Measurements from ENCODE around the gene MED26. TPM values are rescaled to one million over a fixed set of nuclear protein-coding genes. Genes with fewer than 3 reads are reported as not detected.

Gene MED26
- total and polyA plus RNA-seq, 5 donors from 2014 or later: 2.9 to 62.5 (median 3.9) TPM

DNA sequence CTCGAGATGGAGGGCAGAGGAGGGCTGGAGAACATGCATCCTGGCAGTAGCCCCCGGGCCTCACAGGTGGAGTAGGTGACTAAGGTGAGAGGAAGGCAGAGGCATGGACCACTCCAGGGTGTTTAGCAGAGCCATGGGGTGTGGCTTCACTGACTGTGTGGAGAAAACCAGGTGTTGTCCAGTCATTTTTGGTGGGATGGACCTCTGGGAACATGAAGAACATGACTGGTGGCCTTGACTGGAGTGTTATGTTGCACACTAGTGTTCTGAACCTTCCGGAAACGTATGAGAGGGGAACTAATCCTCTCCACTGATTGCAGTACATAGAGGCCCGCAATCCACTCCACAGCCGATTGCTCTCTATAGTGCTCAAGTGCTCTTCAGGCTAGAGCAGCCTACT lies 16.9 kb downstream of the MED26 start:
- H3K27me3 Mint-ChIP-seq: no peaks in the 10 kb centered on the region
- H3K9me3 ChIP-seq (ENCODE audit: control insufficient read depth in 2 of 2, low read length in 2 of 2): no peaks in the 10 kb centered on the region
- H3K4me3 ChIP-seq (ENCODE audit: low read depth, low read length): no peak overlapping the region
- no peak overlapping the region for H3K27ac ChIP-seq (ENCODE audit: insufficient read depth, low read length, poor library complexity, severe bottlenecking)
- H3K4me1 ChIP-seq (ENCODE audit: control insufficient read depth, insufficient read depth, low read length, poor library complexity, severe bottlenecking): peaks cover 22% of the 10 kb centered on the region
- peak overlapping the region; percentile 9 to 75 (median 68) for H3K27ac Mint-ChIP-seq
- no peaks in the 10 kb centered on the region for H3K9me3 Mint-ChIP-seq
- H3K4me1 Mint-ChIP-seq: peaks cover 13 to 78% (median 46%) of the 10 kb centered on the region in 4 donors
- H3K36me3 ChIP-seq (ENCODE audit: control insufficient read depth, insufficient read depth, low read length): no peaks in the 10 kb centered on the region
- H3K36me3 Mint-ChIP-seq: peaks cover 8% of the 10 kb centered on the region
- ATAC-seq (ENCODE audit: low read depth in 2 of 2) (no peak), DNase-seq (no peak)
- H3K4me3 Mint-ChIP-seq: no peak overlapping the region
- H3K27me3 ChIP-seq (ENCODE audit: control insufficient read depth, insufficient read depth, low read length): no peaks in the 10 kb centered on the region

DNA sequence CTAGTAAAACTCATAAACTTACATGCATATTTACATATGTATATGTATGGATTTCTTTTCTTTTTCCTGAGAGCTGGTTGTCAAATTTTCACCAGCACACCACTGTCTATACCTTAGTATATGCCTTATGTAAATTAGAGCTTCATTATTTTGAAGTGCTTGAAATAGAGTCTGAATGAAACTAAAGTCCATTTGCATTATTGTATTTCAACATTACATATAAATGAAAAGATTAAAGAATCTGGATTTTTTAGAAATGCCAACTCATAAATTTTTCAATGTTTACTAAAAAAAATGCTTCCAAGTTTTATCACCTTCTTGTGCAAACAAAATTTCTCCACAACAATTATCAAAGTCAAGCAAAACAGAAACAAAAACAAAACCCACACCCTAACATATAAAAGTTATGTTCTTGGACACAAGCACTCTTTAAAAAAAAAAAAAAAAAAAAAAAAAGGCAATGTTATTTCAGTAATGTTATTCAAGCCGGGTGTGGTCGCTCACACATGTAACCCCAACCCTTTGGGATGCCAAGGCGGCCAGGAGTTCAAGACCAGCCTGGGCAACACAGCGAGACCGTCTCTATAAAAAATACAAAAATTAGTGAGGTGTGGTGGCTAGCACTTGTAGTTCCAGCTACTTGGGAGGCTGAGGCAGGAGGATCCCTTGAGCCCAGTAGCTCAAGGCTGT lies 18.3 kb downstream of the MED26 start:
- H3K27ac Mint-ChIP-seq: no peak overlapping the region
- H3K4me3 Mint-ChIP-seq: no peak overlapping the region
- no peaks in the 10 kb centered on the region for H3K9me3 ChIP-seq (ENCODE audit: control insufficient read depth in 2 of 2, low read length in 2 of 2)
- peaks cover 13 to 78% (median 44%) of the 10 kb centered on the region in 4 donors for H3K4me1 Mint-ChIP-seq
- H3K36me3 Mint-ChIP-seq: peaks cover 4% of the 10 kb centered on the region
- H3K27me3 Mint-ChIP-seq: no peaks in the 10 kb centered on the region
- DNase-seq (no peak), ATAC-seq (ENCODE audit: low read depth in 2 of 2) (no peak)
- H3K27me3 ChIP-seq (ENCODE audit: control insufficient read depth, insufficient read depth, low read length): no peaks in the 10 kb centered on the region
- H3K27ac ChIP-seq (ENCODE audit: insufficient read depth, low read length, poor library complexity, severe bottlenecking): no peak overlapping the region
- H3K4me1 ChIP-seq (ENCODE audit: control insufficient read depth, insufficient read depth, low read length, poor library complexity, severe bottlenecking): peaks cover 11% of the 10 kb centered on the region
- no peaks in the 10 kb centered on the region for H3K36me3 ChIP-seq (ENCODE audit: control insufficient read depth, insufficient read depth, low read length)
- no peak overlapping the region for H3K4me3 ChIP-seq (ENCODE audit: low read depth, low read length)
- no peaks in the 10 kb centered on the region for H3K9me3 Mint-ChIP-seq

DNA sequence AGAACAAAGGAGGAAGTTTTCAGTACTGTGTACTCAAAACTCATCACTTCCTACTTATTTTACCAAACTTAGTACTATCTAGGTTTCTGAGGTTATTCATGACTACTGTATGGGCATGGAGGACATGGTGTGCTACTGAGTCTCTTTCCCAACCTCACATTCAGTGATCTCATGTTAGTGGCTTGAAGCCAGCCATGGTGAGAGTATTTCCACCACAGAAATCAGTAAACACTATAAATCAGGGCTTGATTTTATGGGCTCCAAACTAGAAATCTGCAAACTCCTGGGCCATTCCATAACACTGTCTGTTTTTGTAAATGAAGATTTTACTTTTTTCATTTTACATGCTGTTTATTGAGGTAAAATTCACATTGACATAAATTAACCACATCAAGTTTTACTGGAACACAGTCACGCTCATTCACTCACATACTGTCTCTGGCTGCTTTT lies 19.7 kb downstream of the MED26 start:
- no peak for ATAC-seq (ENCODE audit: low read depth in 2 of 2)
- peaks cover 13 to 73% (median 46%) of the 10 kb centered on the region in 4 donors for H3K4me1 Mint-ChIP-seq
- peak overlapping the region in 1 of 4 donors; percentile 3 for H3K4me3 Mint-ChIP-seq
- H3K27ac Mint-ChIP-seq: peak overlapping the region in 2 of 3 donors; percentile 75 to 89
- H3K4me3 ChIP-seq (ENCODE audit: low read depth, low read length): no peak overlapping the region
- no peaks in the 10 kb centered on the region for H3K36me3 ChIP-seq (ENCODE audit: control insufficient read depth, insufficient read depth, low read length)
- peaks cover 4% of the 10 kb centered on the region for H3K36me3 Mint-ChIP-seq
- no peaks in the 10 kb centered on the region for H3K9me3 ChIP-seq (ENCODE audit: control insufficient read depth in 2 of 2, low read length in 2 of 2)
- DNase-seq: no peak
- H3K27ac ChIP-seq (ENCODE audit: insufficient read depth, low read length, poor library complexity, severe bottlenecking): no peak overlapping the region
- no peaks in the 10 kb centered on the region for H3K27me3 ChIP-seq (ENCODE audit: control insufficient read depth, insufficient read depth, low read length)
- peaks cover 11% of the 10 kb centered on the region for H3K4me1 ChIP-seq (ENCODE audit: control insufficient read depth, insufficient read depth, low read length, poor library complexity, severe bottlenecking)
- H3K9me3 Mint-ChIP-seq: no peaks in the 10 kb centered on the region
- H3K27me3 Mint-ChIP-seq: no peaks in the 10 kb centered on the region

DNA sequence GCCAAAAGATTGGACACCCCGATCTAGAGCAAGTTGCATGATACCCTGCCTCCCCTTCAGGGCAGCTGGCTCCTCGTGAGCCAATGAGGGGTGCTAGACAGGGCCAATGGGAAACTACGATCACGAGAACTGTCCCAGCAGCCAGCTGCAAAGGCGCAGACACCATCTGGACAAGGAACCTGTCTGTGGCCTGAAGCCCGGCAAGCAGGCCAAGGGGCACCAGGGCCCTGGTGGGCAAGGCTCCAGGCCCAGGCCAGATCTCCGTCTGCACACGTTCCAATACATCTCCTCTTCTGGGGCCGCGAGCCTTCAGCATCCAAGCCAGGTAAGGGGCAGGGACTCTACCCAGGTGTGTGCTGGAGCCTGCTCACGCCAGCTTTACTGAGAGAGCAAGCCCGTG lies 20.2 kb downstream of the MED26 start:
- Histone ChIP-seq H3K4me3 (ENCODE audit: low read depth, low read length) (no peak overlapping the region), H3K9me3 (ENCODE audit: control insufficient read depth in 2 of 2, low read length in 2 of 2) (no peaks in the 10 kb centered on the region), H3K27ac (ENCODE audit: insufficient read depth, low read length, poor library complexity, severe bottlenecking) (no peak overlapping the region), H3K36me3 (ENCODE audit: control insufficient read depth, insufficient read depth, low read length) (no peaks in the 10 kb centered on the region), H3K27me3 (ENCODE audit: control insufficient read depth, insufficient read depth, low read length) (no peaks in the 10 kb centered on the region), H3K4me1 (ENCODE audit: control insufficient read depth, insufficient read depth, low read length, poor library complexity, severe bottlenecking) (peaks cover 11% of the 10 kb centered on the region)
- Mint-ChIP-seq H3K4me3 (no peak overlapping the region), H3K27ac (peak overlapping the region in 2 of 3 donors; percentile 75 to 89), H3K9me3 (no peaks in the 10 kb centered on the region), H3K27me3 (no peaks in the 10 kb centered on the region), H3K36me3 (peaks cover 4% of the 10 kb centered on the region), H3K4me1 (peaks cover 13 to 69% (median 46%) of the 10 kb centered on the region in 4 donors)
- no peak for DNase-seq
- no peak for ATAC-seq (ENCODE audit: low read depth in 2 of 2)

DNA sequence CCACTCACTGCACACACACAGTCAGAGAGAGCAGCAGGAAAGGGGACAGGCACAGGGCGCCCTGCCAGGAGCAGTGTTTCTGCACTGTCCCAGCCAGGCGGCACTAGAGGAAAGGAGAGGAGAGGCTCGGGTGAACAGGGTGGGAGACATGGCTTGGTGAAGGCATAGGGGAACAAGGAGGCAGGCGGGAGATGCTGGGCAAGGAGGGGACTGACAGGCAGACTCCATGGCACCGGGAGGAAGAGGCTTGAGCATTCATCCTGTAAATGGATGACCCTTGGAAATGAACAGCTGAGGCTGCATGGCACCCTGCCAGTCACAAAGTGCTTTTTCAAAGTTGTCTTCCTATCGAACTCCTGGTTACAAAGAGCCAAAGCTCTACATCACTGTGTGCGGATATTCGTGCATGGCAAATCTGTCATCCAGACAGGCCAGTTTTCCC lies 22.4 kb downstream of the MED26 start:
- Histone ChIP-seq H3K27ac (ENCODE audit: insufficient read depth, low read length, poor library complexity, severe bottlenecking) (no peak overlapping the region), H3K27me3 (ENCODE audit: control insufficient read depth, insufficient read depth, low read length) (no peaks in the 10 kb centered on the region), H3K36me3 (ENCODE audit: control insufficient read depth, insufficient read depth, low read length) (no peaks in the 10 kb centered on the region), H3K4me1 (ENCODE audit: control insufficient read depth, insufficient read depth, low read length, poor library complexity, severe bottlenecking) (peaks cover 11% of the 10 kb centered on the region), H3K9me3 (ENCODE audit: control insufficient read depth in 2 of 2, low read length in 2 of 2) (no peaks in the 10 kb centered on the region), H3K4me3 (ENCODE audit: low read depth, low read length) (no peak overlapping the region)
- H3K27ac Mint-ChIP-seq: peak overlapping the region; percentile 25 to 72 (median 58)
- peaks cover 4% of the 10 kb centered on the region for H3K36me3 Mint-ChIP-seq
- ATAC-seq (ENCODE audit: low read depth in 2 of 2): no peak
- no peaks in the 10 kb centered on the region for H3K27me3 Mint-ChIP-seq
- H3K4me3 Mint-ChIP-seq: peak overlapping the region in 2 of 4 donors; percentile 50 to 61
- H3K9me3 Mint-ChIP-seq: no peaks in the 10 kb centered on the region
- no peak for DNase-seq
- H3K4me1 Mint-ChIP-seq: peaks cover 7 to 64% (median 35%) of the 10 kb centered on the region in 4 donors

DNA sequence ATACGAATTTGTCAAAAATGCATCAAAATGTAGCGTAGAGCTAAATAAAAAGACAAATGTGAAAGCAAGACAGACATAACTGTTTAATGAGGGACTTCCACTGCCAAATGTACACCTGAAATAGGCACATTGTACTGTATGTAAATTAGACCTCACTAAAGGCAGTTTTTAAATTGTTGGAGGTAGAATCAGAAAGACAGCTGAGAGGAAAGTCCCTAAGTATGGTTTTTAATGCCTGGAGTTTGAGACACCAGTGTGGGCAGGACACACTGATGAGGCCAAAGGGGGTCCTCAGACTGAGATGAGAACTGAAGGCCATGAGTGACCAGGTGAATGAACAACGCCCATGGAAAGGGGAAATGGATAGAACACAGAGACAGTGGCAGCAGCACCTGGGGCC lies 22.9 kb downstream of the MED26 start:
- no peak for DNase-seq
- Mint-ChIP-seq H3K9me3 (no peaks in the 10 kb centered on the region), H3K4me3 (peak overlapping the region in 1 of 4 donors; percentile 50), H3K36me3 (peaks cover 4% of the 10 kb centered on the region), H3K4me1 (peaks cover 6 to 66% (median 35%) of the 10 kb centered on the region in 4 donors), H3K27me3 (no peaks in the 10 kb centered on the region), H3K27ac (peak overlapping the region in 1 of 3 donors; percentile 72)
- Histone ChIP-seq H3K9me3 (ENCODE audit: control insufficient read depth in 2 of 2, low read length in 2 of 2) (no peaks in the 10 kb centered on the region), H3K4me3 (ENCODE audit: low read depth, low read length) (no peak overlapping the region), H3K4me1 (ENCODE audit: control insufficient read depth, insufficient read depth, low read length, poor library complexity, severe bottlenecking) (peaks cover 11% of the 10 kb centered on the region), H3K36me3 (ENCODE audit: control insufficient read depth, insufficient read depth, low read length) (no peaks in the 10 kb centered on the region), H3K27ac (ENCODE audit: insufficient read depth, low read length, poor library complexity, severe bottlenecking) (no peak overlapping the region), H3K27me3 (ENCODE audit: control insufficient read depth, insufficient read depth, low read length) (no peaks in the 10 kb centered on the region)
- ATAC-seq (ENCODE audit: low read depth in 2 of 2): no peak

DNA sequence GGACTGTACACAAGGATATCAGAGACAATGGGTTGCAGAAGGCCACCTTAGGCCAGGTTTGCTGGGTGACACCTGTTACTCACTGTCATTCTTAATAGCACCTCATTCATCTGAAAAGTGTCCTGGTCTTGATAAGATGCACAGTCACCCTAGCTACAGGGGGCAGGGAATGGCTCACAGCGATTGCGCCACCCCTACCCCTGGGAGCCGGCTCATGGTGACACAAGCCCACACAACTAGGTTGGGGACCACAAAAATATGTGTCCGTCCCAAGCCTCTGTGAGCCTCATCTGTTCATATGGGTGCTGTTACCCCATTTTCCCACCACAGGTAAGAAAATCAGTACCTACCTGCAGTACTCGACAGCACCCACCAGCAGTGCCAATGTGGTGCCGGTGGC lies 23.4 kb downstream of the MED26 start:
- Histone ChIP-seq H3K27ac (ENCODE audit: insufficient read depth, low read length, poor library complexity, severe bottlenecking) (no peak overlapping the region), H3K36me3 (ENCODE audit: control insufficient read depth, insufficient read depth, low read length) (no peaks in the 10 kb centered on the region), H3K4me1 (ENCODE audit: control insufficient read depth, insufficient read depth, low read length, poor library complexity, severe bottlenecking) (peaks cover 8% of the 10 kb centered on the region), H3K9me3 (ENCODE audit: control insufficient read depth in 2 of 2, low read length in 2 of 2) (no peaks in the 10 kb centered on the region), H3K4me3 (ENCODE audit: low read depth, low read length) (no peak overlapping the region), H3K27me3 (ENCODE audit: control insufficient read depth, insufficient read depth, low read length) (no peaks in the 10 kb centered on the region)
- Mint-ChIP-seq H3K9me3 (no peaks in the 10 kb centered on the region), H3K27me3 (no peaks in the 10 kb centered on the region), H3K4me3 (no peak overlapping the region), H3K36me3 (peaks cover 4% of the 10 kb centered on the region), H3K27ac (peak overlapping the region in 2 of 3 donors; percentile 56 to 62), H3K4me1 (peaks cover 6 to 65% (median 34%) of the 10 kb centered on the region in 4 donors)
- no peak for DNase-seq
- no peak for ATAC-seq (ENCODE audit: low read depth in 2 of 2)

DNA sequence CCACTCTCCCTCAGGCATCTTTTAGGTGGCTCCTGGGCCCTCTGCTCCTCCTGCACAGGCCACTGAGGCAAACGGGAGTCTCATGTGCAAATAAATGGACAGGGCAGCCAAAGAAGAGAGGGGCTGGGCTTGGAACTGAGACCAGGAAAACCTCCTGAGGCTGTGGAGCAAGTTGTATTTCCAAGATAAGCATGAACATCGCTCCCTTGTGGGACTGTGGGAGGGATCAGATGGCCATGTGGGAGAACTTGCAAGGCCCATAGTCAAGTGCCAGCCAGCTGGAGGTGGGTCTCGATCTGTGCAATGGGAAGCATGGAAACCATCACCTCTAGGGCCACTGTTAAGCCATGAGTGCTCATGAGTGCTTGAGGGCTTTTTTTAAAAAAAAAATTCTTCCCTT lies 24.9 kb downstream of the MED26 start:
- DNase-seq (no peak), ATAC-seq (ENCODE audit: low read depth in 2 of 2) (no peak)
- Histone ChIP-seq H3K27ac (ENCODE audit: insufficient read depth, low read length, poor library complexity, severe bottlenecking) (no peak overlapping the region), H3K27me3 (ENCODE audit: control insufficient read depth, insufficient read depth, low read length) (no peaks in the 10 kb centered on the region), H3K4me1 (ENCODE audit: control insufficient read depth, insufficient read depth, low read length, poor library complexity, severe bottlenecking) (peaks cover 5% of the 10 kb centered on the region), H3K9me3 (ENCODE audit: control insufficient read depth in 2 of 2, low read length in 2 of 2) (no peaks in the 10 kb centered on the region), H3K36me3 (ENCODE audit: control insufficient read depth, insufficient read depth, low read length) (no peaks in the 10 kb centered on the region), H3K4me3 (ENCODE audit: low read depth, low read length) (no peak overlapping the region)
- H3K36me3 Mint-ChIP-seq: peaks cover 4% of the 10 kb centered on the region
- no peaks in the 10 kb centered on the region for H3K27me3 Mint-ChIP-seq
- H3K9me3 Mint-ChIP-seq: no peaks in the 10 kb centered on the region
- peaks cover 0 to 64% (median 32%) of the 10 kb centered on the region in 4 donors for H3K4me1 Mint-ChIP-seq
- no peak overlapping the region for H3K27ac Mint-ChIP-seq
- H3K4me3 Mint-ChIP-seq: no peak overlapping the region
